GM21526 (cell line): ENCODE measurements around the gene COL17A1.

Experiments used
- ATAC-seq: cut with Tn5 transposase; IDR thresholded peaks from one replicate; pipeline ENCODE4 v1.9.1; 2021; ENCODE audit warnings: moderate library complexity; ENCODE audit not compliant: unreplicated experiment, low FRiP score

Gene COL17A1

GRCh38 chr10:104099269-104099668, 13.6 kb upstream of the COL17A1 start:
- no peak for ATAC-seq

- no peak for ATAC-seq
These were observed 12.8 kb upstream of the COL17A1 start for GRCh38 chr10:104098358-104098925.

- ATAC-seq, result no peak
These were observed 11.0 kb upstream of the COL17A1 start for GRCh38 chr10:104096692-104097091.

GRCh38 chr10:104092749-104093148, 7.1 kb upstream of the COL17A1 start:
- no peak for ATAC-seq

GRCh38 chr10:104090611-104091010, 4.9 kb upstream of the COL17A1 start:
- ATAC-seq, result no peak

GRCh38 chr10:104089621-104090020, 3.9 kb upstream of the COL17A1 start:
- no peak for ATAC-seq

- ATAC-seq, result no peak
These were observed 2.6 kb upstream of the COL17A1 start for GRCh38 chr10:104088239-104088638.

GRCh38 chr10:104084482-104085142, 1.1 kb downstream of the COL17A1 start:
- no peak for ATAC-seq

- no peak for ATAC-seq
These were observed 3.7 kb downstream of the COL17A1 start for GRCh38 chr10:104081998-104082397.

GRCh38 chr10:104080762-104081161, 4.9 kb downstream of the COL17A1 start:
- no peak for ATAC-seq

GRCh38 chr10:104077663-104078151, 8.0 kb downstream of the COL17A1 start:
- ATAC-seq, result no peak

- ATAC-seq, result no peak
These were observed 8.4 kb downstream of the COL17A1 start for GRCh38 chr10:104077247-104077646.

GRCh38 chr10:104076743-104077160, 8.9 kb downstream of the COL17A1 start:
- no peak for ATAC-seq

GRCh38 chr10:104074505-104074904, 11.2 kb downstream of the COL17A1 start:
- ATAC-seq, result no peak

- ATAC-seq, result no peak
These were observed 12.9 kb downstream of the COL17A1 start for GRCh38 chr10:104072786-104073185.

- no peak for ATAC-seq
These were observed 16.1 kb downstream of the COL17A1 start for GRCh38 chr10:104069613-104070012.

GRCh38 chr10:104067525-104067924, 18.2 kb downstream of the COL17A1 start:
- ATAC-seq, result no peak

GRCh38 chr10:104066945-104067344, 18.7 kb downstream of the COL17A1 start:
- no peak for ATAC-seq

- ATAC-seq, result no peak
These were observed 19.9 kb downstream of the COL17A1 start for GRCh38 chr10:104065748-104066147.

- no peak for ATAC-seq
These were observed 24.5 kb downstream of the COL17A1 start for GRCh38 chr10:104061196-104061595.

- ATAC-seq, result no peak
These were observed 26.3 kb downstream of the COL17A1 start for GRCh38 chr10:104059364-104059763.

GRCh38 chr10:104057717-104058116, 28.0 kb downstream of the COL17A1 start:
- ATAC-seq, result no peak
